HG03558 (cell line): Measurements from ENCODE around the gene EML5.

ENCODE experiments used
- ATAC-seq: cut with Tn5 transposase; IDR thresholded peaks from one replicate; pipeline ENCODE4 v1.9.1; 2021; ENCODE audit warnings: moderate number of reproducible peaks; ENCODE audit not compliant: unreplicated experiment; ENCODE audit errors: extremely low read depth

The EML5 gene

DNA sequence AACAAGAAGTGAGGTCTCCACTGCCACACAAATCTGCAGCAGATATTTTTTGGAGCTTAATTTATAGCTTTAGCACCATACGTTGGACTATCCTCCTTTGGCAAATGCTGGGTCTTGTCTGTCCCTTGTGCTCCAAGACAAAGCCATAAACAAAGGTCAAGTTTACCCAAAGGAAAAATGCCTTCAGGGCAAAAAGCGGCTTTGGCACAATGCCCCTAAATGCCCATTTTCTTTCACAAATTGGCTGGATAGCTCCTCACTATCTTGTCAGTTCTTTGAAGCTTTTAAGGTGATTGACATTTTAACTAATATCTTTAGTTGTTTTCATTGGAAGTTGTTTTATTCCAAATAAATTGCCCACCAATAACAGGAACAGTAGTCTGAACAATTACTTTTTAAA is 59.6 kb downstream of the EML5 start:
- no peak for ATAC-seq

DNA sequence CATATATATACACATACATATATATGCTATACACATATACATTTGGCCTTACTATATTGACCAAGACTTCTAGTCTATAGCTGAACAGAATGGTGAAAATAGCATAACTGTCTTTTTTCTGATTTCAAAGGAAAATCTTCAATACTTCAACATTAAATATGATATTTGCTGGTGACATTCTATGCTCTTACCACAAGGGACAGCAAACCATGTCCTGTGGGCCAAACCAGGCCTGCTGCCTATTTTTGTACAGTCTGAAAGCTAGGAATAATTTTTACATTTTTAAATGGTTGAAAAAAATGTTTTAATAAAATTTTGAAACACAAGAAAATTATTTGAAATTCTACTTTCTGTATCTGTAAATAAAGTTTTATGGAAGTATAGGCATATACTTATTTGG is 63.6 kb downstream of the EML5 start:
- ATAC-seq: no peak

DNA sequence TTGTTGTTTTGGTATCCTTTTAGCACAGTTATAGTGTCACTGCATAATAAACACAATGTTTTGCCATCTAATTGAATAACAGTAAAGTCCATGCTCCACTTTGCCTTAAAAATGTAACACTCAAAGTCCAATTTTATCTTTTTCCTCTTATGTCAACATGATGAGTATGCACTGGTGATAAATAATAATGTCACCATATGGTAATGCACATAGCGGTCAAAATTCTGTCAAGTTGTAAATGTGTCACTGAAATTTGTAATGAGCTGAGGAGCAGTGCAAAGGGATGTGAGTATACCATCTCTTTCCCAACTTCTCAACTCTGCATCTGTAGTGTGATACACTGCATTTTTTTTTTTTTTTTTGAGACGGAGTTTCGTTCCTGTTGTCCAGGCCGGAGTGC is 65.7 kb downstream of the EML5 start:
- ATAC-seq: no peak

DNA sequence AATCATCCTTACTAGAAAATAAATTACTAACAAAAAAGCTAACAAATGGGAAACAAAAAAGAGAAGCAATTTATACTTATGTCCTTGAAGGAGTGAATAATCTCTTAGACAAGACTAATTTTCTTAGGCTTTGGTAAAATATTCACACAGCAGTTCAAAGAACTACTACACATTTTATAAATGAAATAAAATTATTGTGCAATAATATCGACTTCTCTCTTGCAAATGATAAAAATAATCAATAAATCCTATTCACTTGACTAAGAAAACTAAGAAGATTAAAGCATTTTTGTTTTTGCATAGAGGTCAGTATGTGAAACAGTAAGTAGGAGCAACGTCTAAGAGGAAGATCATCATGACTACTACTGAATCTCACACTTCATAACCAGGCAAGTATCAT is 82.0 kb downstream of the EML5 start:
- ATAC-seq: no peak

DNA sequence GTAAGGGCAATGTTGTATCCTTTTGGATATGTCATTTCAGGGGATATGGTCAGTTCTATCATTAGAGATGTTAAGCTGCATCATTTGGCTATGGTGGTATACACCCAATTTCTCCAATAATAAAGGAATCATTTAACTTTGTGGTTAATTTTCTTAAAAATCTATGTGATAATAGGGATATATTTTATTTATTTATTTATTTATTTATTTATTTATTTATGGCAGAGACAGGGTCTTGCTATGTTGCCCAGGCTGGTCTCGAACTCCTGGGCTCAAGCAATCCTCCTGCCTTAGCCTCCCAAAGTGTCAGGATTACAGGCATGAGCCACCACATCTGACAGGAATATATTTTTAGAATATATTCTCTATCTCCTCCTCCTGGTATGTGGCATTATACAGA is 85.7 kb downstream of the EML5 start:
- ATAC-seq: no peak

DNA sequence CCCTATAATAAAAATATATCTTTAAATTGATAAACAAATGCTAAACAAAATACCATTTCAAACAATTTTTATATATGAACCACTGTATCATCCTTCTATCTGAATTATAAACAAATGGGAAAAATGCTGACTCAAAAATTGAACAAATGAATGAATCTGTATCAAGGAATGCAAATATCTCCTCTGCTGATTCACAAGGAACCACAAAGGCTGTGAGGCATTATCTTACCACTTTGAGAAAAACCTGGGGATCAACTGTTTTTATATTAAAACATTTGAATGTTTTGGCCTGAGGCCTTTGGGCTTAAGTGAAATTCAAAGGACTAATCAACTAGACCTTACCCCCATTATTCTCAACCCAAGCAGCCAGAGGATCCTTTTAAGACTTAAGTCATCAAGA is 86.3 kb downstream of the EML5 start:
- no peak for ATAC-seq

DNA sequence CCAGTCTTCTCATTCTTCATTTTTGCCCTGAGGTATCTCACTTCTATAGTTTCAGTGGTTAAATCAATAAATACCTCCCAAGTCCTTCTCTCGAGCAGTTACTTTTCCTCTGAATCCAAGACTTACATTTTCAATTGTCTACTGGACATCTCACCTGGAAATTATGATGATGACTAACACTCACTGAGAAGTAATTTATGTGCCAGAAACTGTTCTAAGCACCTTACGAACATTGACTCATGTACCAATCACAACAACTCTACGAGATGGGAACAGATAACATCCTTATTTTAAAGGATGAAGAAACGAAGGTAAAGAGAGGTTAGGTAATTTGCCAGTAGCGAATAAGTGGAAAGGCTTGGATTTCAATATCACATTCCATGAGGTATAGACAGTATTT is 94.1 kb downstream of the EML5 start:
- no peak for ATAC-seq

DNA sequence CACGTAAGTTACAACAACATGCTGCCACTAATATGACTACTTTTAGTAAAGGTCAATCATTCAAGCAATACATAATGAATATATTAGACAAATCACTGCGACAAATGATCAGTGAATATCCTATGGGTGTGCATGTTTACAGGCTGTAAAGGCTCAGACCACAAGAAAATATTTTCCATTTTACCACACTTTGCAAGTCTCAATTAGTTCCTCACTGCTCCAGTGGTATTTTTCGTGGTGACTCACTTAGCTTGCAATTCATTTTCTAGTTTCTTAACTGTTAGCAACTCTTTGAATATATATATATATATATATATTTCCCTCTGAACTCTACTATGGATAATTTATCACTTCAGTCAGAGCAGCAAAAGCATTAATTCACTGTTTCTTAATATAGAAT is 96.9 kb downstream of the EML5 start:
- no peak for ATAC-seq

DNA sequence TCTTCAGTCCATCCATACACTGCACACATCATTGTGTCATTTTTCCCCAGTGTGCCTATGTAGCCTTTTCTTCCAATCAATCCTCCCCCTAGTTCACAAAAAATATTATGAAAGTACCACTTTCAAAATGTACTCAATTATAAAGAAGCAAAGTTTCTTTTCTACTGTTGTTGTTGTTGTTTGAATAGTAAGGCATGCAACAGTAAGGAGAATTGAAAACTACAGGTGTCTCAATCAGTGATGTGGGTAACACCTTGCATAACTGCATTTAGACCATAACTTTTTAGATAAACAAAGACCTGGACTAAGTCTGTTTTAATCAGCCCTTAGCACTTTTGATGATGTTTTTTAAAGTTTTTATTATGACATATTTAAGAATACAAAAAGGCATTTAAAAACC is 104.4 kb downstream of the EML5 start:
- ATAC-seq: no peak

DNA sequence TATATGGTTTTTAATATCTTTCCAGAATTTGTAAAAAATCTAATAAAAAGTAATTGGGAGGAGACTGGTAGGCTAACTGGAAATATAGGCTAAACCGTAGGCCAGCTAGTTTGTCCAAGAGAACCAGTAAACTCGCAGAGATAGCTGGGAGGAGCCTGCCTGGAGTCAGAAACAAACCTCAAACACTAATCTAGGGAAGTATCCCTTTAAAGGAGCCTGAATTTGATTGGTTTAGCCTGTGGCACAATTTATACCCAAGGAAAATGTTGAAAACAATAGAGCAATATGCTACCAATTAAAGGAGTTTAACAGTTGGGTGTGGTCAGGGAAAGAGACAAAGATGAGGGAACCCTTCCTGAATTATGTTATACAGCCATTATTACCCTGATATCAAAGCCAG is 109.6 kb downstream of the EML5 start:
- ATAC-seq: no peak

DNA sequence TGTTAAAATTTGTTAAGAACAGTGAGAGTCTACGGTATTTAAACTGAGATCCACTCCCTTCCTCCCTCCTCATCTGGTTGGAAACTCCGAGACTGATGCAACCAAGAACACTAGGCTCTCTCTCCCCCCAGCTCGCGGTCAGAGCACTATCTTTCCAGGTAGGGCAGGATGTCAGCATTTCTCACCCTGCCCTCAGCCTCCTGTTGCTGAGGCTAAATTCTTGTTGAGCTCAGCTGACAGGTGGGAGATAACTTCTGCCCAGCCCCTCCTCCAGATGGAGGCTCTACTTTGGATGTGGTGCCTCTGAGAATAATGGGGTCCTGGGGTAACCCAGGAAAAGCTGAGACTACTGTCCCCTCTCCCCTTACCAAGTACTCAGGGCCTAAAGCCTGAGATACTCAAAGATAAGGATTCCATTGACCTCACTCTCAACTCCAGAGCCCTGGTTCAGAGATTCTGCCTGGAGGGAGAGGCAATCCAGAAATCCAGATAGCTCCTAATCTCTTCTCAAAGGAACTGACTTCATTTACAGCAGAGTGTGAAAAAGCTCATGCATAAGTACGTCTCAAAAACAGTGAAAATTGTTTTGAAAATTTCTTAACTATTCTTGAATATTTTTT is 110.1 kb downstream of the EML5 start:
- no peak for ATAC-seq

DNA sequence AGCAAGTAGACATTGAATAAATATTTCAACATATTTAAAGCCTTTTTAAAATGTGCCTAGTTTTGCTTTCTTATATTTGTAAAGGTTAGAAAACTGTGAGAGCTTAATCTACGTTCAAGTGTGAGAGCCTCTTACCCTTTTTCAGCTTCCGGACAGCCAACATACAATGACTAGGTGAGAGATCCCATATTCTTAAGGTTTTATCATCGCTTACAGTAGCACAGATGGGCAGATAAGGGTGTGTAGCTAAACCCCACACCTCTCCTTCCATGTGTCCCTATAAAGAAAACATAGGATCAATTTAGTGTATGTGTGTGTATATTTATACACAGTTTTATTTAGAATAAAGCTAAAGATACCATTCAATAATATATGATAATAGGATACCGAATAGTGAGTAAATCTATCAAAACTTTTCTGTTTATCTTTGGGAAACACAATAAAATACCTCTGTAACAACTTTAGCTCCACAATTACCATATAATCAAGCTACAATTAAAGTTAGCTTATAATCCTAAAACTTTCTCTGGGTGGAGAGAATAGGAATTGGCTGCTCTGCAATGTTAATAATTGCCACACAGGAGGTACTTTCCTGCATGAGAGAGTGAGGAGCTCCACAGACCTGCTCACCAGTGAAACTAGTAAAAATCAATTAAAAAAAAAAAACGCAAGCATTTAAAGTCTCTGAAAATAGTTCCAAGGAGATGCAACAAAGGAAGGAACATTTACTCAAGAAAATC is 110.8 kb downstream of the EML5 start:
- ATAC-seq: no peak

DNA sequence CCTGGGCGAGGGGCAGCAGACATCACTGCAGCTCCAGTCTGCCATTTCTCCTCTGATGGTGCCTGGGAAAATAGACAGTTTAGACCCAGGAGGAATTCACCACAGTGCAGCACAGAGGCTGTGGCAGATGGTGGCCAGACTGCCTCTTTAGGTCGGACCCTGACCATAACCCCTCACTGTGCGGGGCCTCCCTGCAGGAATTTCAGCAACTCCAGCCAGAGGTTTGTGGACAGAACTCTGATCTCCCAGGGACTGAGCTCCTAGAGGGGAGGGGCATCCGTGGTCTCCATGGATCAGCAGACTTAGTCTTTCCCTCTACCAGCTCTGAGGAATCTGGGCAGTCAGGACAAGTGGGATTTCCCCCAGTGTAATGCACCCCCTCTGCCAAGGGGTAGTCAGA is 123.4 kb downstream of the EML5 start:
- ATAC-seq: no peak

DNA sequence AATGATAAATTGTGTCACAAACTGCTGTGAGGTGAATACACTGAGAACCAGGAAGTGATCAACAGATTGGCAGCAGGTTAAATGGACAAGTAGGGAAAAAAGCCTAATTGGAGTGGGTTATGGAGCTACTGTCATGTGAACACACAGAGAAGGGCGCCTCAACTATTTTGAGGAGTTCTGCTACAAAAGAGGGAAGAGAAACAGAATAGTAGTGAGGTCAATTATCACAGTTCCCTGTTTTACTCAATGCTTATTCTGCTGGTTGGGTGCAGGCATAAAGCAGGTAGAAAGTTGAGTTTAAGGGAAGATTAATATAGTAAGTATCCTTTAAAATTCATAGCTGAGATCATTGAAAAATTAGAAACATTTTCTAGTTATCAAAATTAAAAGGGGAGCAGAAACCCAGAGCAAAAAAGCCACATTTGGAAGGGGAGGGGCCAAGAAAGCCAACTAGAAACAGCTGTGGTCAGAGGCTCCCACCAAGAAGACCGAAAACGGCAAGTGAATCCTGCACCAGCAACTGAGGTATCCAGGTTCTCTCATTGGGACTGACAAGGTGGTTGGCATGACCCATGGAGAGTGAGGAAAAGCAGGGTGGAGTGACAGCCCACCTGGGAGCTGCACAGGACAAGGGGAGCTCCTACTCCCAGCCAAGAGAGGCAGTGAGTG is 124.2 kb downstream of the EML5 start:
- peak; percentile 40 for ATAC-seq

DNA sequence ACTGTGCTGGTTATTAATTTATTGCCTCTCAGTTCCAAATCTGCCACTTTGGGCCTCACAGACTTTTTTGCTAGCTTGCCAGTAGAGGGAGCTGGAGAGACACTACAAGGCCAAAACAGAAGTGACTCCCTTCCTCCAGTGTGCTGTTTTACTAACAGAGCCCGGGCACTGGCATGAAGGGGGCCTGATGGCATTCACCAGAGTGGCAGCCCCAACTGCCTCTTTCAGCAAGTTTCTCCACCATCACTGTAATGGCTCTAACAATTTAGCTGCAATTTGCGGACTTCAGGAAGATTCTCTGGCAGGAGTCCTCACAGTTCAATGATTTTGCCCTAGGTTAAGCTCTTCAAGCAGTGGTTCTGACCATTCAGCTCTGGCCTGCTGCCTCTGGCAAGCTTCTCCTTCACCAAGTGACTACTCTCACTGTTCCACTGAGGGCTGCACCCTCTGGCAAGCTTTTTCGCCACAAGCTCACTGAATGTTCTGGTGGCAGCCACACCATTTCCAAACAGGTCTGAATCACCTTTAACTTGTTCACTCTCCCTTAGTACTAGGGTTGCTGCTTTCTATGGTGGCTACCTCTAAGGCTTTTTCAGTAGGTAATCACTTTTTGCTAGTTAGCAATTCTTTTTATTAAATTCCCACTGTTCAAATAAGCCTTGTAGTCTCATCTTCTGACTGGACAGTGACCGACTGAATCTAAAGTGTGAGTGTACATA is 125.0 kb downstream of the EML5 start:
- ATAC-seq: peak; percentile 60

DNA sequence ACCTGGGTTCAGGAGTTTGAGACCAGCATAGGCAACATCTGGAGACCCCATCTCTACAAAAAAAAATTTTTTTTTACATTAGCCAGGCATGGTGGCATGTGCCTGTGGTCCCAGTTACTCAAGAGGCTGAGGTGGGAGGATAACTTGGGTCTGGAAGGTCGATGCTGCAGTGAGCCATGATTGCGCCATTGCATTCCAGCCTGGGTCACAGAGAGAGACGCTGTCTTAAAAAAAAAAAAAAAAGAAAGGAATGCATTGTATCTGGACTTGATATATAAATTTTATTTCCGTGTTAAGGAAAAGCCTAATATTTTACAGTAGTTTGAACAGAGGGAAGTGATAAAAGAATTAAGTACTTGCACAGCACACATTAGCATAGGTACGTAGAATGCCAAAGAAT is 132.7 kb downstream of the EML5 start:
- no peak for ATAC-seq

DNA sequence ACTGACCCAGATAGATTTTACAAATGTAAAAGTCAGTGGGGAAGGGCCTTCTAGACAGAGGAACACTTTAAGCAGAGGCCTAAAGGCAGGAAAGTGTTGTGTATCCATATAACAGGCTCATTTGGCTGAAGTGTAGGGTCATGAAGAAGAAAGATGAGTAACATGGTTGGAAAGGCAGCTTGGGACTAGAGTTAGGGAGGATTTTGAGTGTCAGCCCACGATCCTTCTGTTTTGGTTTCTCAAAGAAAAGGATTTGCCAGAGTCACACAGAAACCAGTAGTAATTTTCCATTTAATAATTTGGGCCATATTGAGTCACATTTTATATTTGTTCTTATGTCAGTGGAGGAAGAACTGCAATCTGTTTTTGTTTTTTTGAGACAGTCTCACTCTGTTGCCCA is 153.5 kb downstream of the EML5 start:
- no peak for ATAC-seq

DNA sequence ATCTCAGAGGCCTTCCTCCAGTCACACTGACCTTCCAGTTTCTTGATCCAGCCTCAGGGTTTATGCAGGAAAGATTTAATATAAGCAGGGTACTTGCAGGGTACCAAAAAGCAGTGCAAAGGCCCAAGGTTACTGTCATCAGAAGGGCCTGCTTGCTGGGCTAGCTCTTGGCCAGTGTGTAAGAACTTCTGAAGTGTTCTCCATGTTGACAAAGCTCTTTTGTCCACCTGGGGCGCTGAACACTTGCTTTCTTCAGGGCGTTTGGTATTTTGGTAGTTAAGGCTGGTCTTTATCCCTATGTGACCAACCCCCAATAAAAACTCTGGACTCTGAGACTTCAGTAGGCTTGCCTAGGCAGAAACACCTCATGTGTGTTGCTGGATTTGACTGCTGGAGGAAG is 160.2 kb downstream of the EML5 start:
- no peak for ATAC-seq

DNA sequence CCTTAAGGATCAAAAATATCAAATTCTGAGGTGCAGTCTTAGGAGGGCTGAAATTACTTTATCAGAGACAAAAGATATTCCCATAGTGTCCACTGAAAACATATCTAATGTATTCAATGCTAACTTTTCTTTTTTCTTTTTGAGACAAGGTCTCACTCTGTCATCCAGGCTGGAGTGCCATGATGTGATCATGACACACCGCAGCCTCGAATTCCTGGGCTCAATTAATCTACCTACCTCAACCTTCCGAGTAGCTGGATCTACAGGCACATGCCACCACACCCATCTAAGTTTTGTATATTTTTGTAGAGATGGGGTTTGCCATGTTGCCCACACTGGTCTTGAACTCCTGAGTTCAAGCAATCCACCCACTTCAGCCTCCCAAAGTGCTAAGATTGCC is 161.7 kb downstream of the EML5 start:
- ATAC-seq: no peak

DNA sequence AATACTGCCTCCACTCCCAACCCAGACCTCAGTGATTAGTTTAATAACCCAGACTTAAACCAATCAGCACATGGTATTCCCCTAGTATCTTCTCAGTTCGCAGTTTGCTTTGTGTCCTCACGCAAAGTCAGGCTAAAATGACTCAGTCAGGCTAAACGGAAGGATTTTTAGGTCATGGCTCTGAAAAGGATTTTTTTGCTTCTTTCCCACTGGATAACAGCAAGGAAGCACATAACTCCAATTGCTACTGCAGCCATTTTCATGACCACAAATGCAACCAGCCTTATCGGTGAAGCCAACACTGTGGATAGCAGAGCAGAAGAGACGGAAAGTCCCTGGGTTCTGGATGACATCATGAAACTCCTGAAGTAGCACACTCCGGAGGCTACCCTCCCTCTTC is 162.2 kb downstream of the EML5 start:
- ATAC-seq: no peak

DNA sequence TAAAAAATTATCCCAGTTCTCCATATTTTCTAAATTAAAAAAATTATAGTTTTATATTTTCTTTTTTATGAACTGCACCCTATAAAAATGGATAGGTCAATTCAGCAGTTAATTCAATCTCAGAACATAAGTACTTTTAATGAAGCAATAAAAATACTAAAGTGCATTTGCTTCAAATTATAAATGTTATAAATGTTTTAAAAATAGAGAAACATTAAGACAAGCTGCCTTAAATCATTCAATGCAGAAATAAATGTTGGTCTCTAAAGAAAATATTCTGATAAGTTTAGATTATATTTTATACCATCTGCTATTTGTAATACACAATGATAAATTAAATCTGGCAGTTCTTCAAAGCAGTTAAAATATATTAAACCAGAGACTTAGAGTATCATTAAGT is 164.3 kb downstream of the EML5 start:
- no peak for ATAC-seq
